Measurements from ENCODE around the gene F10. TPM values are rescaled to one million over a fixed set of nuclear protein-coding genes. Genes with fewer than 3 reads are reported as not detected.
A peak's percentile ranks its signal among the peaks of the same experiment; 100 is the strongest.

The F10 gene
- total and polyA plus RNA-seq, 2 donors (not counting 1 experiment from before 2014, with no cell fraction given) = not detected

DNA sequence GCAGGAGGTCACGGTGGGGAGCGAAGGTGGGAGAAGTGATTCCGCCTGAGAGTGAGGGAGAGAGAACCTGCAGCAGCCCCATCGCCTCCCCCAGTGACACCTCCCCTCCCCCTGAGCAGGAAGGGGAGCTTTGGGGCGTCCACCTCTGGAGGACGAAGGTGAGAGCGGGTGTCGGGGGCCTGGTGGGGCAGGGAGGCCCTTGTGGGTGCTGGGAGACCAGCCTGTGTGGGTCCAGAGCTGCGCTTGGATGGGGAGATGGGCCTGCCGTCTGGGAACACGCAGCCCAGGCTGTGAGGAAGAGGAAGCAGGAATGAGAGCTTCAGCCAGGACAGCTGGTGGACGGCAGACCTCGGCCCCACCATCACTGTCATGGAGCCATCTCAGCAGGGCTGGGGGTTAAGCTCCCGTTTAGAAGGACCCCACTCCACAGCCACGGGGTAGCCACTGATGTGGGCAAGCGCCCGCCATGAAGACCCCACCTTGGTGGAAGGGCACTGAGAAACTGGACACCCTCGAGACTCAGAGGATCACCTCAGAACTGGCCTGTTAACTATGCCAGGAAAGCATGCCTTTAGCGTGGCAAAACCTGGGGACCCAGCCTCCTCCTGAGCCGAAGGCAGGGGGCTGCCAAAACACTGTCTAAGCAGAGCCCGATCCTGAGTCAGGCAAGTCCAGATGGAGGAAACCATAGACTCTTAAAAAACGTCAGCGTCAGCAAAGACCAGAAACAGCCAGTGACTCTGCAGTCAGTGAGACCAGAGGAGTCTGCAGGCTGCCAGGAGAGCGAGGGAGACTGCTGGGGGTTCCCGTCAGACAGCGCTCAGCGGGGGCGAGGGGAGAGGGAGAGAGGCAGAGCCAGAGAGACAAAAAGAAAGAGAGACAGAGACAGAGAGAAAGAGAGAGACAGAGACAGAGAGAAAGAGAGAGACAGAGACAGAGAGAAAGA is 29.4 kb downstream of the F10 start:
- Histone ChIP-seq H3K4me3 (ENCODE audit: control extremely low read depth in 1 of 5, extremely low read depth in 1 of 5, insufficient read depth in 1 of 5, low read depth in 2 of 5, low read length in 4 of 5) (peak overlapping the region in 2 of 5 experiments; percentile 62 to 77), H3K36me3 (replicated peaks in 1 of 2; ENCODE audit: control extremely low read depth in 1 of 2, control insufficient read depth in 1 of 2, extremely low read depth in 1 of 2, insufficient read depth in 2 of 2, low read length in 1 of 2) (no peaks in the 10 kb centered on the region), H2AFZ (ENCODE audit: insufficient read depth, low read depth, low read length, poor library complexity, severe bottlenecking) (peak overlapping the region; percentile 90), H3K27me3 (replicated peaks in 1 of 4; ENCODE audit: control extremely low read depth in 1 of 4, control insufficient read depth in 3 of 4, insufficient read depth in 4 of 4, low read length in 3 of 4) (peaks cover 0 to 39% (median 11%) of the 10 kb centered on the region in 4 experiments), H3K4me1 (ENCODE audit: control insufficient read depth in 2 of 2, insufficient read depth in 2 of 2, low read length in 2 of 2) (peaks cover 22 to 25% of the 10 kb centered on the region in 2 donors), H3K4me2 (replicated peaks; ENCODE audit: low read depth, low read length, poor library complexity, severe bottlenecking) (peak overlapping the region; percentile 90), H3K79me2 (ENCODE audit: control insufficient read depth, insufficient read depth, low read length) (no peaks in the 10 kb centered on the region), H3K27ac (ENCODE audit: low read length in 2 of 2) (no peak overlapping the region), H4K20me1 (ENCODE audit: control insufficient read depth, insufficient read depth, low read length, poor library complexity, severe bottlenecking) (no peaks in the 10 kb centered on the region), H3K9ac (ENCODE audit: low read length) (peak overlapping the region; percentile 65), H3K9me3 (ENCODE audit: control extremely low read depth in 1 of 3, control insufficient read depth in 2 of 3, insufficient read depth in 1 of 3, low read length in 2 of 3) (peaks cover 0 to 13% (median 0%) of the 10 kb centered on the region in 3 donors)
- Mint-ChIP-seq H3K9me3 (ENCODE audit: insufficient read depth) (peaks cover 3% of the 10 kb centered on the region), H3K4me1 (peaks cover 19% of the 10 kb centered on the region), H3K27ac (peak overlapping the region; percentile 73), H3K27me3 (peaks cover 16% of the 10 kb centered on the region), H3K4me3 (peak overlapping the region; percentile 81)
- ChIA-PET POLR2A (no interaction called here), CTCF (no interaction called here)
- no peak for TF ChIP-seq EZH2 (IDR thresholded peaks at IDR 0.05; ENCODE audit: borderline replicate concordance, insufficient read depth, low read depth, low read length, poor library complexity, severe bottlenecking)
- TF ChIP-seq, protein P1, sequence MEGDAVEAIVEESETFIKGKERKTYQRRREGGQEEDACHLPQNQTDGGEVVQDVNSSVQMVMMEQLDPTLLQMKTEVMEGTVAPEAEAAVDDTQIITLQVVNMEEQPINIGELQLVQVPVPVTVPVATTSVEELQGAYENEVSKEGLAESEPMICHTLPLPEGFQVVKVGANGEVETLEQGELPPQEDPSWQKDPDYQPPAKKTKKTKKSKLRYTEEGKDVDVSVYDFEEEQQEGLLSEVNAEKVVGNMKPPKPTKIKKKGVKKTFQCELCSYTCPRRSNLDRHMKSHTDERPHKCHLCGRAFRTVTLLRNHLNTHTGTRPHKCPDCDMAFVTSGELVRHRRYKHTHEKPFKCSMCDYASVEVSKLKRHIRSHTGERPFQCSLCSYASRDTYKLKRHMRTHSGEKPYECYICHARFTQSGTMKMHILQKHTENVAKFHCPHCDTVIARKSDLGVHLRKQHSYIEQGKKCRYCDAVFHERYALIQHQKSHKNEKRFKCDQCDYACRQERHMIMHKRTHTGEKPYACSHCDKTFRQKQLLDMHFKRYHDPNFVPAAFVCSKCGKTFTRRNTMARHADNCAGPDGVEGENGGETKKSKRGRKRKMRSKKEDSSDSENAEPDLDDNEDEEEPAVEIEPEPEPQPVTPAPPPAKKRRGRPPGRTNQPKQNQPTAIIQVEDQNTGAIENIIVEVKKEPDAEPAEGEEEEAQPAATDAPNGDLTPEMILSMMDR (IDR thresholded peaks at IDR 0.05) = no peak
- DNase-seq (peak; percentile 32), ATAC-seq (ENCODE audit: low read depth) (no peak)
- 54% methylated on average over 23 of the region's 28 CpGs for WGBS (ENCODE audit: insufficient coverage)
- intact Hi-C loops (cut with micrococcal nuclease) = loop anchor here (2.0 to 5.0 kb wide), 3 partner anchors 145 to 339 kb away; partner anchors contain the start of genes DCUN1D2 and LAMP1

DNA sequence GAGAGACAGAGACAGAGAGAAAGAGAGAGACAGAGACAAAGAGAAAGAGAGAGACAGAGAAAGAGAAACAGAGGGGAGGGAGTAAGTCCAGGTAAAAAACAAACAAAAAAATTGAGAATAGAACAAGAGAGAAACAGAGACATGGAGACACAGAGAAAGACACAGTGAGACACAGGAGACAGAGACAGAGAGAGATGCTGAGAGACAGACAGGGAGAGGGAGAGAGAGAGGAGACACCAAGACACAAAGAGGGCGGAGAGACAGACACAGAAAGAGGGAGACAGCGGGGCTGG is 30.0 kb downstream of the F10 start:
- peaks cover 11% of the 10 kb centered on the region for H3K27me3 Mint-ChIP-seq
- H3K4me3 ChIP-seq (ENCODE audit: control extremely low read depth in 1 of 5, extremely low read depth in 1 of 5, insufficient read depth in 1 of 5, low read depth in 2 of 5, low read length in 4 of 5) = peak overlapping the region; percentile 12 to 77 (median 52)
- H3K4me1 ChIP-seq (ENCODE audit: control insufficient read depth in 2 of 2, insufficient read depth in 2 of 2, low read length in 2 of 2) = peaks cover 22 to 25% of the 10 kb centered on the region in 2 donors
- intact Hi-C loops (cut with micrococcal nuclease) = loop anchor here (2.0 to 5.0 kb wide), 3 partner anchors 145 to 338 kb away; partner anchors contain the start of genes DCUN1D2 and LAMP1
- H4K20me1 ChIP-seq (ENCODE audit: control insufficient read depth, insufficient read depth, low read length, poor library complexity, severe bottlenecking) = no peaks in the 10 kb centered on the region
- ATAC-seq (ENCODE audit: low read depth) (no peak), DNase-seq (no peak)
- no peaks in the 10 kb centered on the region for H3K36me3 ChIP-seq (replicated peaks in 1 of 2; ENCODE audit: control extremely low read depth in 1 of 2, control insufficient read depth in 1 of 2, extremely low read depth in 1 of 2, insufficient read depth in 2 of 2, low read length in 1 of 2)
- ChIA-PET POLR2A (no interaction called here), CTCF (no interaction called here)
- peaks cover 19% of the 10 kb centered on the region for H3K4me1 Mint-ChIP-seq
- H3K4me3 Mint-ChIP-seq = peak overlapping the region; percentile 81
- H3K27ac ChIP-seq (ENCODE audit: low read length in 2 of 2) = no peak overlapping the region
- no peak for TF ChIP-seq EZH2 (IDR thresholded peaks at IDR 0.05; ENCODE audit: borderline replicate concordance, insufficient read depth, low read depth, low read length, poor library complexity, severe bottlenecking)
- TF ChIP-seq, protein P1 (IDR thresholded peaks at IDR 0.05) = no peak
- H3K79me2 ChIP-seq (ENCODE audit: control insufficient read depth, insufficient read depth, low read length) = no peaks in the 10 kb centered on the region
- peaks cover 3% of the 10 kb centered on the region for H3K9me3 Mint-ChIP-seq (ENCODE audit: insufficient read depth)
- peaks cover 0 to 13% (median 0%) of the 10 kb centered on the region in 3 donors for H3K9me3 ChIP-seq (ENCODE audit: control extremely low read depth in 1 of 3, control insufficient read depth in 2 of 3, insufficient read depth in 1 of 3, low read length in 2 of 3)
- H3K4me2 ChIP-seq (replicated peaks; ENCODE audit: low read depth, low read length, poor library complexity, severe bottlenecking) = peak overlapping the region; percentile 90
- peak overlapping the region; percentile 16 for H3K27ac Mint-ChIP-seq
- peaks cover 0 to 36% (median 11%) of the 10 kb centered on the region in 4 experiments for H3K27me3 ChIP-seq (replicated peaks in 1 of 4; ENCODE audit: control extremely low read depth in 1 of 4, control insufficient read depth in 3 of 4, insufficient read depth in 4 of 4, low read length in 3 of 4)
- H3K9ac ChIP-seq (ENCODE audit: low read length) = peak overlapping the region; percentile 65
- H2AFZ ChIP-seq (ENCODE audit: insufficient read depth, low read depth, low read length, poor library complexity, severe bottlenecking) = peak overlapping the region; percentile 90
- 55% methylated on average over 2 of the region's 2 CpGs for WGBS (ENCODE audit: insufficient coverage)
